Central memory CD4-positive, alpha-beta T cell (primary cell): ENCODE measurements around the gene BZW1.

Source experiments
- DNase-seq: peaks from one replicate; pipeline ENCODE4 v3.0.0; 2022
- total RNA-seq, 3 experiments: gene quantifications; one replicate each; lab custom pipeline; 2026; lab: John Stamatoyannopoulos, UW

BZW1 gene
- 164 to 474 (median 197) reads per million in 3 experiments for total RNA-seq

DNA sequence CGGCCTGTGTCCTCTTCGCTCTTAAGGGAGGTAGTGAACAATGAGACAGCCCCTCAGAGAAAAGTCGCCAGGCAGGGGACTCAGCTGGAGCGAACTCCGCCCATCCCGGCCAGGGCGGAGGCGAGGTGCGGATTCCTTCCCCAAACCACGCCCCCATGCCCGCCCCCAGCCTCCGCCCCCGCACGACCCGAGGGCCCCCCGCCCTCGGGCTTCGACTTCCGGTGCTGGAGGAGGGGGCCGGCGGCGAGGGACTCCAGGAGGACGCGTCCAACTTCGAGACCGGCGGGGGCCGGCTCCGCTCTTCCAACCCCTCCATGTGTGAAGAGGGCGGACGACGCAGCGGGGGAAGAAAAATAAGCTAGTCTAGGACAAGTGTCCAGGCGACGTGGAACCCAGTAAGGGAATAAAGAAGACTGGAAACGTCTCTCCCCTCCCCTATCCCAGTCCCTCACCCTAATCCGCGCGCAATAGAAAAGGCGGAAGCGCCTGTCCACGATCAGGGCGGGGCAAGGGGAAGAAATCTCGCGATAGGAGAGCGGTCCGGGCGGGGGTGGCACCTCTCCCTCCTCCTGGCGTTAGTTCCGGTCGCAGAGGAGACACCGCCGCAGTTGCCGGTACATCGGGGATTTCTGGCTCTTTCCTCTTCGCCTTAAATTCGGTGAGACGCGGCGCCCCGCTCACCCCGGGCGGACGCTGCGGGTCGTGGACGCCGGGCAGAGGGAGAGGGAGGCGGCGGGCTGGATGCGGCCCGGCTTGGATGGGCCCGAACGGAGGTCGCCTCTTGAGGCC is at the start of gene BZW1:
Gene BZW1, plus strand, starts transcription at position 578 of the 789 bp plus-strand sequence. CDS start 1,308 bp downstream, outside the sequence.
- DNase-seq = peak; percentile 97

GRCh38 chr2:200762127-200762526 is 49.6 kb upstream of the BZW1 start:
- no peak for DNase-seq

DNA sequence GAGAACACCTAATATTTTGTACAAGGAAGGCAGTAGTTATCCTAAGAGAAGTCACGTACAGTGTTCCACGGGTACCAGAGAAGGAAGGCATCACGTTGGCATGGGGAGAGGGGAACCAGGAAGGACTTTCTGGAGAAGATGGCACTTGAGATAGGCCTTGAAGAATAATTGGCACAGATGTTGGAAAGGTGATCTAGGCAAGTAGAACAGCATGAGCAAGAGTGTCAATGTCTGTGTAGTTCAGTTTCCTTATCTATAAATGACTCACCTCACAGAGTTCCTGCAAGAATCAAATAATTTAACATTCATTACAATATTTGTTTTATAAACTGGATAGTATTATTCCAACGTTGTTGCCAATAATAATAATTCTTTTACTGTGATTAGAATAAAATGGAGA is 48.3 kb upstream of the BZW1 start:
- DNase-seq = no peak

- DNase-seq = no peak
These were observed 46.4 kb upstream of the BZW1 start for GRCh38 chr2:200765139-200765951.

DNA sequence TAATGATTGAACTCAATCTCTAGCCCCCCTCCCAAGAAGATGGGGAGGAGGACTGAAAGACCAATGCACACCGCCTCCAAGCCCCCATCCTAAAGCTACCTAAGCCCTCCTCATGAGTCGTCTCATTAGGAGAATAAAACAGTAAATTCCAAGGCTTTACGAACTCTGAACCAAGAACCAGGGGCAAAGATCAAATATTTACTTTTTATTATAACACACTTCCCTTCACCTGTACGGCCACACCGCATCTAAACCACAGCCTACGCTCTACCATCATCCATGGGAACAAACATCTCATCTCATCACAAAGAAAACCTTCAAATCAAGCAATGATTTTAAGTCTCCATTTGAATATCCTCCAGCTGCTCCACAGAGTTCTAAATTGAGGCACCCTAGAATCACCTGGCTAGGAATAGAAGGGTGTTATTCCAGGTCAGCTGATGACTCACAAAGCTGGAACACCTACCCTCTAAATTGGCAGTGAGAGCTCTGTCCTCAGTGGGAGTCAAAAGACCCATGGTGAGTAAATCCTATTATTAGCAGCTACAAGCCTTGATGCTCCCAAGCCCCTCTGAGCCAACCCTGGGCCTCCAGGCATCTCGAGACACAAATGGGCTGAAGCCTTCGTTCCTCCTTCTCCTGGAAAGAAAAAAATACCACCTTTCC is 45.6 kb upstream of the BZW1 start:
- no peak for DNase-seq

DNA sequence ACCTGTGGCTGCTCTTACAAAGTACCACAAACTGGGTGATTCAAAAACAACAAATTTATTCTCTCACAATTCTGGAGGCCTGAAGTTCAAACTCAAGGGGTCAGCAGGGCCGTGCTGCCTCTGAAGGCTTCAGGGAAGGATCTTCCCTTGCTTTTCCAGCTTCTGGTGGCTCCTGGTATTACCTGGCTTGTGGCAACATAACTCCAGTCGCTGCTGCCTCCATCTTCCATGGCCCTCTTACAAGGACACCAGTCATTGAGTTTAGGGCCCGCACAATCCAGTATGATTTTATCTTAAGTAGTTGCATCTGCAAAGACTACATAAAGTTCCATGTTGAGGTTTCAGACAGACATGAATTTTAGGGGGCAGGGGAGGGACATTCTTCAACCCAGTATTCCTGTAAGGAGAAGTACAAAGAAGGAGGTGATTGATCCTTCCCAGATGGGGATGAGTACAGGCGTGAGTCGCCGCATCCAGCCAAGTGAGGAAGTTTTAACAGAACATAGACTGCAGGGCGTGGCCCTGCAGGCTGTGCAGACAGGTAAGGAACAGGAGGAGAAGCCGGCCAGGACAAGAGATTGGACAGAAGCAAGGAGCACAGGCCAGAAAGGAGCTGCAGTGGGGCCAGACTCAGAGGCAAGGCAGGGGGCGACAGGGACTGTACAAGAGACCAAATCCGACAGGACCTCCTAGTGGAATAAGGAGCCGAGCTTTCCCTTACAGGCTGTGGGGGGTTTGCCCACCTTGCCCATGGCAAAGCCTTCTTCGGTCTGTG is 44.4 kb upstream of the BZW1 start:
- DNase-seq = no peak

GRCh38 chr2:200770847-200771246 is 40.9 kb upstream of the BZW1 start:
- no peak for DNase-seq

GRCh38 chr2:200772620-200773019 is 39.1 kb upstream of the BZW1 start:
- DNase-seq = no peak

DNA sequence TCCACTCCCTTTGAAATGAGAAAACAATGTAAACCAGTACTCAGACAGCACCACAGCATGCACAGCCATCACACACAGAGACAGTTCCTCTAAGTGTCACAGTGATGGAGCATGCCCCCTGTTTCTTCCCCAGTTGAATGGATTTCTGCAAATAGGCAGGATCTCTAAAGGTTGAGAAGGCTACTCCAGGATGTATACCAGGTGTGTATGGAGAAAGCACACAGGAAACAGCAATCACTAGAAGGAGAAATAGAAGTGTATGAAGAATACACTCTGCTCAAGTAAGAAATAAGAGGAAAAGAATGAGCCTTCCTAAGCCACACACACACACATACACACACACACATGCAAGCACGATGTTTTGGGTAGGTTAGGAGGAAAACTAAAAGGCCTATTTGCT is 38.6 kb upstream of the BZW1 start:
- no peak for DNase-seq

DNA sequence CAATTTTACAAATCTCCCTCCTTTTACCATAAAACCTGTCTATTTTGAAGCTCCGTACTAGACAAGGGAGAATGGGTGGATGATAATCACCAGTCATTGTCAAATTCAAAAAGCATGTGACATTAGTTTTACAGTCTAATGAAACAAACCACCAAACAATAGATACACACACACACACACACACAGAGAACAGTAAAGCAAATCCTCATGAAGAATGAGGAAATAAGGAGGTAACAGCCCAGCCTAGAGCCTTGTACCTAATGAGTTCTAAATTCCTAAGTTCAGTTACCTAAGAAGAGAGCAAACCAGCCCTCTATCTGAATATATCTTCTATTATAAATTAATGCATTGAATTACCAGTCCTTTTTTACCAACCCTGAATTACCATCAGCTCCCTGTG is 36.8 kb upstream of the BZW1 start:
- DNase-seq = no peak

DNA sequence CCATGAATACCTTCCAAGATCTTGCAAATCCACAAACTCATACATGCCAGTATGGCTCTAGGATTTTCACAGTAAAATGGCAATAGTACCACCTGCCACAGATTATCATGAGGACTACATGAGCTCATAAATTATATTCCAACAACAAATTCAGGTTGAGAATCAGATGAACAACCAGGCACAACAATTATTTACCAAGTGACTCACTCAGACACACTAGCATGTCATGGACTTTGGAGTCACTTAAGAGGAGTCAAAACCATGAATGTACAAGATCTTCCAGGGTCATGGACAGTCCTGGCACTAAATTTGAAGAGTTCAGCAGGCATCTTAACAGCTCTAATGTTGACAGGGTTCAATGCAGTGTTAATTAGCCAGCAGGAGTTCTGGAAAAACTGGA is 34.4 kb upstream of the BZW1 start:
- DNase-seq = no peak

GRCh38 chr2:200778038-200778437 is 33.7 kb upstream of the BZW1 start:
- DNase-seq = no peak

DNA sequence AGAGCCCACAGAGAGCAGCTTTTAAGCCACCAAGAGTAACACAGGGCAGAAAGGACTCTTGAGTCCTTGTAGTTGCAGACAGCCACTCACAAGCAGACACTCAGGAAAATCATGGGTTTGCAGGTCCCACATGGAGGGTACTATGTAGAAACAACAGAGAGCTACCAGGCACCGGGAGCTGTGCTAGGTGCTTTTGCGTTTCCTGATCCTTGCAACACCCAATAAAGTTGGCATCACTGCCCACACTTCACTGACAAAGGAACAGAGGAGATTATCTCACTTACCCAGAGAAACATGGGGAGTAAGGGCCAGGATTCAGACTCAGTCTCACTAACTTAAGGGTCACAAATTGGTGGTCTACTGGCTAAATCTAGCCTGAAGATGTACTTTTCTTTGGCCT is 32.5 kb upstream of the BZW1 start:
- no peak for DNase-seq

DNA sequence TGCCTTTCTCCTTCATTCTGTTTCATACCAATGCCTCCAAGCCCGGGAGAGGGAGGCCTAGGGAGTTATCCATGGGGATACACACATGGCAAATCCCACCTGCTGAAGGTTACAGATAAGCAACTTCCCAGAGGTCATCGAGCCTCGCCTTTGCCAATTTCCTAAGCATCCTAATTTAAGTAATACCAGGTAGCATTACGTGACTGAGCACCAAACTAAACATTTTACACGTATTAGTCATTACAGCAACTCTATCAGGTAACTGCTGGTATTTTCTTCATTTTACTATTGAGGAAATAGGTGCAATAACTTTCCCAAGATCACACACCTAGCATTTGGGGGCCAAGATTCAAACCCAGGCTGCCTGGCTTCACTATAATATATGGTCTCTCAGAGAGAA is 30.1 kb upstream of the BZW1 start:
- no peak for DNase-seq

- no peak for DNase-seq
These were observed 29.5 kb upstream of the BZW1 start for GRCh38 chr2:200782251-200782650.

- no peak for DNase-seq
These were observed 27.5 kb upstream of the BZW1 start for GRCh38 chr2:200784215-200784614.

GRCh38 chr2:200786423-200786822 is 25.3 kb upstream of the BZW1 start:
- no peak for DNase-seq

- no peak for DNase-seq
These were observed 24.9 kb upstream of the BZW1 start for GRCh38 chr2:200786826-200787225.

- no peak for DNase-seq
These were observed 24.2 kb upstream of the BZW1 start for GRCh38 chr2:200787351-200788120.

- DNase-seq = no peak
These were observed 23.5 kb upstream of the BZW1 start for GRCh38 chr2:200788121-200788718.

DNA sequence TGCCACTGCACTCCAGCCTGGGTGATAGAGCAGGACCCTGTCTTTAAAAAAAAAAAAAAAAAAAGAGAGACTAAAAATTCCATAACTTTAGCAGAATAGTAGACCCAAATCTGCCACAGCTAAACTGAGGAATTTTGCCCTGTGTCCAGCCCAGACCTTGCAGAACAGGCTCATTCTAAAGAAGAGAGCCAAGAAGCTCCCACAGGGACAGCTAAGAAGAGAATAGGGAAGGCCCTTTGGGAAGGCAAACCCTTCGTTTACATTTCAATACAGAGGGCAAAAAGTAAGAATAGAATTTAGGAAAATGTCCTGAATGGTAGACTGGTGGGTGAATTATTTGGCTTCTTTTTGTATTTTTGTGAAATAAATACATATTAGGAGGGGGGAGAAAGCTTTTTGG is 21.5 kb upstream of the BZW1 start:
- no peak for DNase-seq
